ENCODE data around the gene HHAT. TPM values are rescaled to one million over a fixed set of nuclear protein-coding genes. Genes with fewer than 3 reads are reported as not detected.

The HHAT gene
- polyA plus RNA-seq, 3 donors from 2014 or later = 0.38 to 1.4 TPM; not detected in 1

GRCh38 chr1:210568631-210569030, 239.9 kb downstream of the HHAT start:
- H3K4me3 Mint-ChIP-seq = no peak overlapping the region
- peaks cover 0 to 6% (median 0%) of the 10 kb centered on the region in 3 donors for H3K27me3 Mint-ChIP-seq (ENCODE audit: low read depth in 3 of 3)
- H3K4me1 Mint-ChIP-seq = no peaks in the 10 kb centered on the region
- no peaks in the 10 kb centered on the region for H3K36me3 Mint-ChIP-seq
- H3K27ac Mint-ChIP-seq = no peak overlapping the region
- H3K9me3 Mint-ChIP-seq = peaks cover 0 to 2% (median 0%) of the 10 kb centered on the region in 6 donors
- DNase-seq = no peak

DNA sequence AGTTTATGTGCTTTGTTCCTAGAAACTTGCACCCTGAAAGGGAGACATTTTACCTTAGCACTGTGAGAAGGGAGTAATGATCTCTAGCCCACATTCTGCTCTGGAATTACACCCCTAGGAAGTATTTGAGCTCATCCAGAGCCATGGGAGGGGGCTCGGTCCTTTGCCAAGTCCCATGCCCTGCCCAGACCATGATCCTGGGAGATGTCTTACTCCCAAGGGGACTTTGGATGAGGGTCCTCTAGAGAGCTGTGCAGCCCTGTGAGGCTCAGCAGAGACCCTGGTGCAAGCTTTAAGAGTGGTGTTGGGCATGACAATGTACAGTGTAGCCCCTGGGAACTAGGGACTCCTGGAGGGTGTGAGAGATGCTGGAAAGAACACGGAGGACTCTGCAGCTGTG, 241.4 kb downstream of the HHAT start:
- no peaks in the 10 kb centered on the region for H3K36me3 Mint-ChIP-seq
- no peaks in the 10 kb centered on the region for H3K4me1 Mint-ChIP-seq
- DNase-seq = no peak
- peaks cover 0 to 2% (median 2%) of the 10 kb centered on the region in 3 donors for H3K27me3 Mint-ChIP-seq (ENCODE audit: low read depth in 3 of 3)
- H3K27ac Mint-ChIP-seq = no peak overlapping the region
- no peak overlapping the region for H3K4me3 Mint-ChIP-seq
- H3K9me3 Mint-ChIP-seq = no peaks in the 10 kb centered on the region

DNA sequence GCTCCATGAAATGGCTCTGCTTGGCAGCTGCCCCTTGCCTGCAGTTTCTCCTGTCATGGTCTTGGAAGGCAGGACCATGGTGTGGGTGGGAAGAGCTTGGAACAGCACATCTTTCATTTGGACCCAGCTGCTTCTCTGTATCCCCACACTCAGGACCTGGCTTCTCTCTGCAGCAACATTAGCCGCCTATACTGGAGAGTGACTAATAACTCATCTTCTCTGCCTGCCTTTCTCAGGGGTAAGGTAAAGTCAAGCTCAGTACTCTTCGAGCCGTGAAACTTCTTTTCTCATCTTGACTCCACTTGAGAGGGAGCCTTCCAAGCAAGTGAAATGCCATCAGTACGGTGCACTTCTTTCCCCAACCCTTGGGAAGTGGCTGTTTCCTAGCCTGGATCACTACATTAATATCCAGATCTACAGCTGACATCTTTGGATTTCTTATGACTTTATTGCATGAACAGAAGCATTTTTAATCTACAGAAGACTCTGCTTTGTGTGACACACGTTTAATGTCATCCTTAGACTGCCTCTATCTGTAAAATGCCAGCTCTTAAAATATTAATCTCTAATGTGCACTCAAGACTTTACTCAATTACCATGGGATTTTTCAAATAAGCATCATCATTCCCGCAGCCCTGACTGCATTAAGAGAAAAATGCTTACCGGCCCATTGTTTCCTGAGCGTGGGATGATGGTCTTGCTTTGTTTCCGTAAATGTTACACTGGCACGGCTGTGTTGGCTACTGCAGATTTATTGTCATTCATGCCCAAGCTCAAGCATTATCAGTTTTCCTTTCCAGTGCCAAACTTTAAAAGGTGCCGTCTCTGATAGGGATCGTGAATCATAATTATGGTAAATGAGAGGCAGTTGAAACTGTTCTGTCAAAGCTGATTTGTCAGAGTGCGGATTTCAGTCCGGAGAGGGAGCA, 242.9 kb downstream of the HHAT start:
- no peak for DNase-seq
- Mint-ChIP-seq H3K9me3 (no peaks in the 10 kb centered on the region), H3K27ac (no peak overlapping the region), H3K27me3 (ENCODE audit: low read depth in 3 of 3) (peaks cover 0 to 4% (median 2%) of the 10 kb centered on the region in 3 donors), H3K4me1 (no peaks in the 10 kb centered on the region), H3K36me3 (no peaks in the 10 kb centered on the region), H3K4me3 (no peak overlapping the region)

- Mint-ChIP-seq H3K4me3 (no peak overlapping the region), H3K36me3 (peaks cover 0 to 5% (median 0%) of the 10 kb centered on the region in 3 donors), H3K9me3 (no peaks in the 10 kb centered on the region), H3K27ac (no peak overlapping the region), H3K27me3 (ENCODE audit: low read depth in 3 of 3) (peaks cover 0 to 4% (median 2%) of the 10 kb centered on the region in 3 donors), H3K4me1 (no peaks in the 10 kb centered on the region)
- no peak for DNase-seq
Measured at GRCh38 chr1:210573141-210573540, 244.4 kb downstream of the HHAT start.

DNA sequence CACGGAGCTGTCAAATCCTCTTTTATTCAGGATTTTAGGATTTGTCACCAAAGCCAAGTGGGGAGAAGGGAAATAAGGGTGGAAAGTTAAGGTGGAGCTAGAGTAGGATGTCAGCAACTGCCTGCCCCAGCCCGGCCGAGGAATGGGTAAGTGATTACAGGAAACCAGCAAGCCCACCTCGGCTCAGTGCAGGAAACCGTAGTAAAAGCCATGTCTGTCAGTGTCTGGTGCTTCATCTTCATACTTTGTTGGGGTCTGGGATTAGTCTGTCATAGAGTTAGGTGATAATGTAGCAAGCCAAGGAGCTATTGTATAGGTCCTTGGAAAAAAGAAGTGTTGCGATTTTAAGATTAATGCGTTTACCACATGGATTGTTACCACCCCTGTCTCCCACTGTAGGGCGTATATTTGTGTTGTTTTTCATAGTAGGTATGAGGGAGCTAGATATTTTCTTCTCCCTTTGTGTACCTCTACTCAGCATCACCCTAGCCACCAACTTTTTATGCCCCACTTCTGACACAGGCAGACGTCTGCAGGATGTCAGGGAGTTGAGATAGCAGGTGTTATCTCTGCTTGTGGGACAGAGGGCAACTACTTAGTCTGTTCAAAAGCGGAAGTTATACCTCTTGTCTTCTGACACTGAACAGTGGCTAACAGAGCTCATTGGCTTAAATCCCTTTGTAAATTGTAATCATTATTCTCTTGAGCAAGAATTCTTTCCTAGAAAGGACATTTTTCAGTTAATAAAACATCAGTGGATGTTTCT, 253.7 kb downstream of the HHAT start:
- Mint-ChIP-seq H3K4me3 (no peak overlapping the region), H3K27me3 (ENCODE audit: low read depth in 3 of 3) (peaks cover 0 to 3% (median 0%) of the 10 kb centered on the region in 3 donors), H3K4me1 (peaks cover 4 to 10% of the 10 kb centered on the region in 2 donors), H3K9me3 (no peaks in the 10 kb centered on the region), H3K36me3 (no peaks in the 10 kb centered on the region), H3K27ac (no peak overlapping the region)
- peak in 1 of 3 donors; percentile 2 for DNase-seq

- Mint-ChIP-seq H3K4me1 (peaks cover 4 to 10% of the 10 kb centered on the region in 2 donors), H3K9me3 (no peaks in the 10 kb centered on the region), H3K27me3 (ENCODE audit: low read depth in 3 of 3) (peaks cover 0 to 3% (median 0%) of the 10 kb centered on the region in 3 donors), H3K4me3 (no peak overlapping the region), H3K27ac (no peak overlapping the region), H3K36me3 (no peaks in the 10 kb centered on the region)
- peak; percentile 19 to 37 (median 34) for DNase-seq
Measured at GRCh38 chr1:210584439-210585113, 255.9 kb downstream of the HHAT start.

DNA sequence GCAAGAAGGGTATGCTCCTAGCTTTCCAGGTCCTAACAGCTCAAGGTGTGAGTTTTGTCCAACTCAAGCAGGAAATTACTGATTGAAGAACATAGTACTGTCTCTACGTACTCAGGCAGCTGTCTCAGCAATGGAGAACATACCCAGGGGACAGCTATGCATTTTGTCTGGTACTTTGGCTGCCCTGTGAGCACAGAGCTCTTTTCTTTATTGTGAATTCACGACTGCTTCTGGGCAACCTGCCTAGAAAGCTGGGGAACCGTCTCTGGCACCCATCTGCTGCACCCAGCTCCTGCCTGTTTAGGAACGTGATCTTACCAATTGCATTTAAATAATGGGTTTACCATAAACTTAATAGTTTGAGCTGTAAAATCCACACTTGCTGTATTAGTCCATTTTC, 258.1 kb downstream of the HHAT start:
- H3K9me3 Mint-ChIP-seq = no peaks in the 10 kb centered on the region
- H3K27me3 Mint-ChIP-seq (ENCODE audit: low read depth in 3 of 3) = no peaks in the 10 kb centered on the region
- H3K27ac Mint-ChIP-seq = no peak overlapping the region
- H3K4me1 Mint-ChIP-seq = peaks cover 4 to 9% of the 10 kb centered on the region in 2 donors
- no peaks in the 10 kb centered on the region for H3K36me3 Mint-ChIP-seq
- no peak overlapping the region for H3K4me3 Mint-ChIP-seq
- DNase-seq = no peak

DNA sequence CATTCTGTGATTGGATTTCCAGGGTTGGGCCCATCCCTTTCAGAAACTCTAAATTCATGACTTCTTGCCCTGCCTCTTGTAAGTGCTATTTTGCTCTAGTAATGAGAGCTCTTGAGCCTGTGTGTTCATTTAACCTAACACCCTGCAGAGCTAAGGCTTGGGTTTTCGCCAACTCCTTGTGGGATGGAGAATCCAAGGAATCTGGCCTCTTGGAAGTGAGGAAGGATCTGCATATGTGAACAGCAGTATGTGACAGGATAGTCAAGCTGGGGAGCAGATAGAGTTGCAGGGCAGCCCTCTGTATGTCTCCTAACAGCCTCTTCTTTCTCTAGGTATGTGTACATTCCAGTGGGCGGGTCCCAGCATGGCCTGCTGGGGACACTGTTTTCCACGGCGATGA, 258.9 kb downstream of the HHAT start:
- Mint-ChIP-seq H3K36me3 (no peaks in the 10 kb centered on the region), H3K27ac (no peak overlapping the region), H3K9me3 (no peaks in the 10 kb centered on the region), H3K27me3 (ENCODE audit: low read depth in 3 of 3) (no peaks in the 10 kb centered on the region), H3K4me3 (no peak overlapping the region), H3K4me1 (peaks cover 0 to 1% of the 10 kb centered on the region in 2 donors)
- no peak for DNase-seq

DNA sequence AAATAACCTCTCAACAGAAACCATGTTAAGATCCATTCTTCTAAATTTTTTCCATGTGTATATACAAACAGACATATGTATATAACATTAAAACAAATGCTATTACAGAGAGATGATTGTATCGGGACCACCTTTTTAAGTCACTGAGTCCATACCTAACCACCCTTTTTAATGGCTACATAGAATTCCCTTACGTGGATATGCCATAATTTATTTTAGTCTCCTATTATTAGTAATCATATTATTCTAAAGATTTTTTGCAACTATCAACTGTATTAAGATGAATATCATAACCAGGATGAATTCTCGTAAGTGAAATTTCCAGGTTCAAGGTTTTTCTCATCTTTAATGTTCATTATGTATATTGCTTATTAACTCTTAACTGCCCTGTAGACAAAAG, 259.7 kb downstream of the HHAT start:
- no peaks in the 10 kb centered on the region for H3K9me3 Mint-ChIP-seq
- no peak overlapping the region for H3K4me3 Mint-ChIP-seq
- no peaks in the 10 kb centered on the region for H3K27me3 Mint-ChIP-seq (ENCODE audit: low read depth in 3 of 3)
- no peaks in the 10 kb centered on the region for H3K4me1 Mint-ChIP-seq
- DNase-seq = no peak
- no peaks in the 10 kb centered on the region for H3K36me3 Mint-ChIP-seq
- H3K27ac Mint-ChIP-seq = no peak overlapping the region

GRCh38 chr1:210588946-210589345, 260.2 kb downstream of the HHAT start:
- H3K27me3 Mint-ChIP-seq (ENCODE audit: low read depth in 3 of 3) = no peaks in the 10 kb centered on the region
- no peak overlapping the region for H3K27ac Mint-ChIP-seq
- no peaks in the 10 kb centered on the region for H3K4me1 Mint-ChIP-seq
- DNase-seq = no peak
- no peak overlapping the region for H3K4me3 Mint-ChIP-seq
- no peaks in the 10 kb centered on the region for H3K9me3 Mint-ChIP-seq
- no peaks in the 10 kb centered on the region for H3K36me3 Mint-ChIP-seq

DNA sequence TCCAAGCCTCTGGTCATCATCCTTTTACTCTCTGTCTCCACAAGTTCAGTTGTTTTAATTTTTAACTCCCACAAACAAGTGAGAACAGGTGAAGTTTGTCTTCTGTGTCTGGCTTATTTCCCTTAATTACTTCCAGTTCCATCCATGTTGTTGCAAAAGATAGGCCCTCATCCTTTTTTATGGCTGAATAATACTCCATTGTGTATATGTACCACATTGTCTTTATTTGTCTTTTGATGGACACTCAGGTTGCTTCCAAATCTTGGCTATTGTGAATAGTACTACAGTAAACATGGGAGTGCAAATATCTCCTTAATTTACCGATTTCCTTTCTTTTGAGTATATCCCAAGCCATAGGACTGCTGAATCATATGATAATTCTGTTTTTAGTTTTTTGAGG, 262.5 kb downstream of the HHAT start:
- no peaks in the 10 kb centered on the region for H3K4me1 Mint-ChIP-seq
- H3K9me3 Mint-ChIP-seq = no peaks in the 10 kb centered on the region
- H3K27me3 Mint-ChIP-seq (ENCODE audit: low read depth in 3 of 3) = peaks cover 0 to 2% (median 0%) of the 10 kb centered on the region in 3 donors
- no peak for DNase-seq
- H3K36me3 Mint-ChIP-seq = no peaks in the 10 kb centered on the region
- no peak overlapping the region for H3K27ac Mint-ChIP-seq
- H3K4me3 Mint-ChIP-seq = no peak overlapping the region

GRCh38 chr1:210594605-210595004, 265.9 kb downstream of the HHAT start:
- H3K4me1 Mint-ChIP-seq = no peaks in the 10 kb centered on the region
- H3K27me3 Mint-ChIP-seq (ENCODE audit: low read depth in 3 of 3) = peaks cover 0 to 6% (median 0%) of the 10 kb centered on the region in 3 donors
- H3K36me3 Mint-ChIP-seq = no peaks in the 10 kb centered on the region
- peaks cover 0 to 7% (median 0%) of the 10 kb centered on the region in 6 donors for H3K9me3 Mint-ChIP-seq
- no peak overlapping the region for H3K27ac Mint-ChIP-seq
- H3K4me3 Mint-ChIP-seq = no peak overlapping the region
- no peak for DNase-seq

- no peaks in the 10 kb centered on the region for H3K4me1 Mint-ChIP-seq
- no peak overlapping the region for H3K27ac Mint-ChIP-seq
- H3K27me3 Mint-ChIP-seq (ENCODE audit: low read depth in 3 of 3) = peaks cover 0 to 6% (median 0%) of the 10 kb centered on the region in 3 donors
- no peak for DNase-seq
- peaks cover 0 to 7% (median 0%) of the 10 kb centered on the region in 6 donors for H3K9me3 Mint-ChIP-seq
- no peaks in the 10 kb centered on the region for H3K36me3 Mint-ChIP-seq
- H3K4me3 Mint-ChIP-seq = no peak overlapping the region
Measured at GRCh38 chr1:210596641-210597040, 267.9 kb downstream of the HHAT start.

Measured in immature natural killer cell (primary cell).